ENCODE results near the gene EPPIN.

EPPIN gene

DNA sequence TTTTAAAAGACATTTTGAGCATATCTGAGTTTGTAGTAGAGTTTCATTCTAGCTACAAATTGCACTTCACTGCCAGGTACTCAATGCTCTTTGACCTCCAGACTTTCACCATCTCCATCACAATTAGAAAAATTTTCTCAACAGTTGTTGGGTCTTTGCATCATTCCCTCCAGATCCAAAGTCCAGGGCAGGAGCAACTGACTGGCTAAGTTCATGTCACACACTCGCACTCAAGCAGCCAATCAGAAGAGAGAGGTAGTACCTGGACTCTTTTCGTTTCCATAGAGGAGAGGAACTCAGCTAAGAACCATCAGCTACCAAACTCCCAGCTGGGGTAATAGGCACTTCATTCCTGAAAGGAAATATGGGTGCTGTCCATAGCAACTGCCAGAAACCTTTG, 40.8 kb downstream of the EPPIN start:
- TF ChIP-seq SNAI2 (CRISPR knock-in tag; IDR thresholded peaks at IDR 0.05) = no peak
- TF ChIP-seq ISL1 (CRISPR knock-in tag; IDR thresholded peaks at IDR 0.05) = no peak
- TF ChIP-seq PPARA (CRISPR knock-in tag; IDR thresholded peaks at IDR 0.05; ENCODE audit: borderline replicate concordance) = no peak
- no peak for TF ChIP-seq ESRRG (CRISPR knock-in tag; IDR thresholded peaks at IDR 0.05)
- TF ChIP-seq, protein P1, sequence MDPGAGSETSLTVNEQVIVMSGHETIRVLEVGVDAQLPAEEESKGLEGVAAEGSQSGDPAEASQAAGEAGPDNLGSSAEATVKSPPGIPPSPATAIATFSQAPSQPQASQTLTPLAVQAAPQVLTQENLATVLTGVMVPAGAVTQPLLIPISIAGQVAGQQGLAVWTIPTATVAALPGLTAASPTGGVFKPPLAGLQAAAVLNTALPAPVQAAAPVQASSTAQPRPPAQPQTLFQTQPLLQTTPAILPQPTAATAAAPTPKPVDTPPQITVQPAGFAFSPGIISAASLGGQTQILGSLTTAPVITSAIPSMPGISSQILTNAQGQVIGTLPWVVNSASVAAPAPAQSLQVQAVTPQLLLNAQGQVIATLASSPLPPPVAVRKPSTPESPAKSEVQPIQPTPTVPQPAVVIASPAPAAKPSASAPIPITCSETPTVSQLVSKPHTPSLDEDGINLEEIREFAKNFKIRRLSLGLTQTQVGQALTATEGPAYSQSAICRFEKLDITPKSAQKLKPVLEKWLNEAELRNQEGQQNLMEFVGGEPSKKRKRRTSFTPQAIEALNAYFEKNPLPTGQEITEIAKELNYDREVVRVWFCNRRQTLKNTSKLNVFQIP (CRISPR knock-in tag; IDR thresholded peaks at IDR 0.05; ENCODE audit: borderline replicate concordance, low read depth) = no peak
- no peak for TF ChIP-seq BACH2 (CRISPR knock-in tag; IDR thresholded peaks at IDR 0.05; ENCODE audit: borderline replicate concordance)
- TF ChIP-seq PATZ1 (CRISPR knock-in tag; IDR thresholded peaks at IDR 0.05; ENCODE audit: borderline replicate concordance) = no peak
- no peak for TF ChIP-seq TSHZ2 (CRISPR knock-in tag; IDR thresholded peaks at IDR 0.05)
- no peak for TF ChIP-seq GLIS3 (CRISPR knock-in tag; IDR thresholded peaks at IDR 0.05)
- no peak for TF ChIP-seq CSRNP3 (CRISPR knock-in tag; IDR thresholded peaks at IDR 0.05)
- no peak for TF ChIP-seq ZNF565 (CRISPR knock-in tag; conservative IDR thresholded peaks at IDR 0.05; ENCODE audit: low read depth)
- no peak for TF ChIP-seq ZFP30 (CRISPR knock-in tag; IDR thresholded peaks at IDR 0.05)
- ATAC-seq = no peak

- no peak for TF ChIP-seq ZNF70 (CRISPR knock-in tag; IDR thresholded peaks at IDR 0.05)
- ATAC-seq = no peak
Observed at GRCh38 chr20:45503403-45503802, 43.8 kb downstream of the EPPIN start.

- no peak for ATAC-seq
- TF ChIP-seq TOX (CRISPR knock-in tag; IDR thresholded peaks at IDR 0.05; ENCODE audit: borderline replicate concordance) = no peak
- TF ChIP-seq ZNF565 (CRISPR knock-in tag; conservative IDR thresholded peaks at IDR 0.05; ENCODE audit: low read depth) = no peak
- no peak for TF ChIP-seq GLIS3 (CRISPR knock-in tag; IDR thresholded peaks at IDR 0.05)
- no peak for TF ChIP-seq ISL1 (CRISPR knock-in tag; IDR thresholded peaks at IDR 0.05)
- no peak for TF ChIP-seq ESRRG (CRISPR knock-in tag; IDR thresholded peaks at IDR 0.05)
- no peak for TF ChIP-seq ARNTL (CRISPR knock-in tag; IDR thresholded peaks at IDR 0.05; ENCODE audit: borderline replicate concordance, low read depth)
- TF ChIP-seq CSDC2 (CRISPR knock-in tag; IDR thresholded peaks at IDR 0.05) = no peak
- TF ChIP-seq OSR1 (CRISPR knock-in tag; IDR thresholded peaks at IDR 0.05) = no peak
- TF ChIP-seq SNAI2 (CRISPR knock-in tag; IDR thresholded peaks at IDR 0.05) = no peak
- TF ChIP-seq RARB (CRISPR knock-in tag; IDR thresholded peaks at IDR 0.05) = no peak
Observed at GRCh38 chr20:45502561-45502960, 44.6 kb downstream of the EPPIN start.

DNA sequence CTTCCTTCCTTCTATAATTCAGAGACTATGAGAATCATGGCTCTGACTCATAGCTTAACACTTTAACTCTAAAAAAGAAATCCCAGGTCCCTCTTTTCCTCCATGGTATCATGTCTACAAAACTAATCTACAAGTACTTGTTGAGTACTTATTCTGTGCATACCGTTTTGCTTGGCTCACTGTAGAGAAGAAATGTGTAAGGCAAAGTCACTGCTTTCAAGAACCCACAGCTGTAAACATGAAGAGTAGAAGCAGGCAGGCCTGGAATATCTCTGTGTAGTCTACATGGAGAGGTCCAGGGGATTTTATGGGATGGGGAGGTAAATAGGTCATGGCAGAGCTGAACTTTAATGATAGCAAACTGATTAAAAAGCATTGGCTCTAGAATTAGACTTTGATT, 45.6 kb downstream of the EPPIN start:
- no peak for TF ChIP-seq ZFP30 (CRISPR knock-in tag; IDR thresholded peaks at IDR 0.05)
- TF ChIP-seq PPARA (CRISPR knock-in tag; IDR thresholded peaks at IDR 0.05; ENCODE audit: borderline replicate concordance) = no peak
- no peak for TF ChIP-seq RARB (CRISPR knock-in tag; IDR thresholded peaks at IDR 0.05)
- no peak for TF ChIP-seq ARNTL (CRISPR knock-in tag; IDR thresholded peaks at IDR 0.05; ENCODE audit: borderline replicate concordance, low read depth)
- TF ChIP-seq SNAI2 (CRISPR knock-in tag; IDR thresholded peaks at IDR 0.05) = no peak
- TF ChIP-seq TSHZ2 (CRISPR knock-in tag; IDR thresholded peaks at IDR 0.05) = no peak
- TF ChIP-seq ZC3H10 (CRISPR knock-in tag; IDR thresholded peaks at IDR 0.05) = no peak
- no peak for TF ChIP-seq ISL1 (CRISPR knock-in tag; IDR thresholded peaks at IDR 0.05)
- no peak for TF ChIP-seq TCF4 (CRISPR knock-in tag; IDR thresholded peaks at IDR 0.05; ENCODE audit: borderline replicate concordance)
- no peak for TF ChIP-seq ESRRG (CRISPR knock-in tag; IDR thresholded peaks at IDR 0.05)
- no peak for TF ChIP-seq ZNF70 (CRISPR knock-in tag; IDR thresholded peaks at IDR 0.05)

More for the DNA sequence above, 45.6 kb downstream of the EPPIN start:
- no peak for ATAC-seq

Measured in SK-N-SH treated with all-trans-retinoic acid at 6 μM for 48 hours (cell line).